ENCODE results near the gene PPFIA3. TPM values are rescaled to one million over a fixed set of nuclear protein-coding genes. Genes with fewer than 3 reads are reported as not detected.

PPFIA3 gene
- total RNA-seq, 1 experiment from 2014 or later, result 19.1 TPM

GRCh38 chr19:49193822-49194394 is 74.6 kb downstream of the PPFIA3 start:
- H3K9me3 Mint-ChIP-seq, result peaks cover 0 to 4% of the 10 kb centered on the region in 2 experiments; a peak in 3 of 5 replicates
- H2BK5ac ChIP-seq (ENCODE audit: insufficient read length, low read length), result no peak overlapping the region
- WGBS (ENCODE audit: extremely low coverage, insufficient read length, low lambda C conversion rate), result 100% methylated on average over 2 of the region's 6 CpGs

More at GRCh38 chr19:49193822-49194394, 74.6 kb downstream of the PPFIA3 start:
- H2AFZ ChIP-seq (ENCODE audit: low read length), result no peak overlapping the region
- DNase-seq, result no peak
- no peak overlapping the region for H3K18ac ChIP-seq (ENCODE audit: insufficient read length, low read depth, low read length)
- H3K14ac ChIP-seq (ENCODE audit: insufficient read depth, low read length), result no peak overlapping the region
- no peak overlapping the region for H3K4me2 ChIP-seq (ENCODE audit: insufficient read depth, insufficient read length, low read length)
- Mint-ChIP-seq H3K27ac (no peak overlapping the region), H3K4me1 (peaks cover 0 to under 1% of the 10 kb centered on the region in 2 experiments; a peak in 1 of 4 replicates), H3K36me3 (ENCODE audit: insufficient read depth in 1 of 3, low read depth in 3 of 3) (peaks cover 6 to 30% (median 6%) of the 10 kb centered on the region in 3 experiments), H3K27me3 (ENCODE audit: low read depth) (peaks cover 3% of the 10 kb centered on the region), H3K4me3 (no peak overlapping the region)
- H3K27me3 ChIP-seq (ENCODE audit: insufficient read depth, low read length), result no peaks in the 10 kb centered on the region
- H3K79me1 ChIP-seq (ENCODE audit: insufficient read depth, low read depth, low read length, poor library complexity, severe bottlenecking), result no peaks in the 10 kb centered on the region
- no peaks in the 10 kb centered on the region for H3K79me2 ChIP-seq (ENCODE audit: insufficient read depth, low read length)
- H3K23ac ChIP-seq (ENCODE audit: insufficient read length, low read depth, low read length), result no peak overlapping the region
- H3K9me3 ChIP-seq (ENCODE audit: control insufficient read depth, low read depth, low read length), result no peaks in the 10 kb centered on the region
- no peak overlapping the region for H2BK20ac ChIP-seq (ENCODE audit: low read depth, low read length, poor library complexity, severe bottlenecking)
- no peak overlapping the region for H2BK120ac ChIP-seq (ENCODE audit: low read depth, low read length, poor library complexity, severe bottlenecking)
- no peaks in the 10 kb centered on the region for H3K4me1 ChIP-seq (ENCODE audit: insufficient read depth, low read length)
- no peak overlapping the region for H3K27ac ChIP-seq (ENCODE audit: insufficient read length, low read depth, low read length)
- no peak overlapping the region for H4K8ac ChIP-seq (replicated peaks; ENCODE audit: insufficient read length, low read depth, low read length)
- no peak overlapping the region for H3K4ac ChIP-seq (ENCODE audit: low read depth, low read length)
- no peak overlapping the region for H2BK15ac ChIP-seq (ENCODE audit: low read depth, low read length)
- H2BK12ac ChIP-seq (ENCODE audit: insufficient read length, low read depth, low read length), result no peak overlapping the region
- H4K20me1 ChIP-seq (ENCODE audit: control insufficient read depth, insufficient read depth, insufficient read length), result no peaks in the 10 kb centered on the region
- no peak overlapping the region for H4K5ac ChIP-seq (ENCODE audit: insufficient read length, low read depth, low read length)
- no peak overlapping the region for H3T11ph ChIP-seq (ENCODE audit: low read length)
- H3K56ac ChIP-seq (ENCODE audit: insufficient read length, low read depth, low read length), result no peak overlapping the region
- H2AK5ac ChIP-seq (ENCODE audit: insufficient read length, low read length), result no peak overlapping the region
- no peak overlapping the region for H3K9ac ChIP-seq (ENCODE audit: extremely low read depth, insufficient read length, low read length)
- H3K23me2 ChIP-seq (ENCODE audit: insufficient read length, low read depth, low read length, poor library complexity, severe bottlenecking), result no peaks in the 10 kb centered on the region
- H4K91ac ChIP-seq (ENCODE audit: insufficient read length, low read depth, low read length), result no peak overlapping the region
- TF ChIP-seq, protein P1, sequence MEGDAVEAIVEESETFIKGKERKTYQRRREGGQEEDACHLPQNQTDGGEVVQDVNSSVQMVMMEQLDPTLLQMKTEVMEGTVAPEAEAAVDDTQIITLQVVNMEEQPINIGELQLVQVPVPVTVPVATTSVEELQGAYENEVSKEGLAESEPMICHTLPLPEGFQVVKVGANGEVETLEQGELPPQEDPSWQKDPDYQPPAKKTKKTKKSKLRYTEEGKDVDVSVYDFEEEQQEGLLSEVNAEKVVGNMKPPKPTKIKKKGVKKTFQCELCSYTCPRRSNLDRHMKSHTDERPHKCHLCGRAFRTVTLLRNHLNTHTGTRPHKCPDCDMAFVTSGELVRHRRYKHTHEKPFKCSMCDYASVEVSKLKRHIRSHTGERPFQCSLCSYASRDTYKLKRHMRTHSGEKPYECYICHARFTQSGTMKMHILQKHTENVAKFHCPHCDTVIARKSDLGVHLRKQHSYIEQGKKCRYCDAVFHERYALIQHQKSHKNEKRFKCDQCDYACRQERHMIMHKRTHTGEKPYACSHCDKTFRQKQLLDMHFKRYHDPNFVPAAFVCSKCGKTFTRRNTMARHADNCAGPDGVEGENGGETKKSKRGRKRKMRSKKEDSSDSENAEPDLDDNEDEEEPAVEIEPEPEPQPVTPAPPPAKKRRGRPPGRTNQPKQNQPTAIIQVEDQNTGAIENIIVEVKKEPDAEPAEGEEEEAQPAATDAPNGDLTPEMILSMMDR (conservative IDR thresholded peaks at IDR 0.05), result no peak
